DOHH2 (cell line): ENCODE results near the gene STATH.

Experiments
- CTCF ChIP-seq: fragments of 200-600 bp; sonication (generic); IDR thresholded peaks from one replicate; pipeline ENCODE4 v1.5.1; 2014; ENCODE audit warnings: antibody characterized with exemption, mild to moderate bottlenecking, low read depth, low read length; ENCODE audit not compliant: poor library complexity, severe bottlenecking
- EZH2phosphoT487 ChIP-seq: fragments of 200-600 bp; sonication (generic); IDR thresholded peaks from 2 replicates; pipeline ENCODE4 v1.6.1; 2017; ENCODE audit warnings: borderline replicate concordance, mild to moderate bottlenecking, antibody characterized with exemption, low read length, moderate library complexity, mixed read lengths

DNA sequence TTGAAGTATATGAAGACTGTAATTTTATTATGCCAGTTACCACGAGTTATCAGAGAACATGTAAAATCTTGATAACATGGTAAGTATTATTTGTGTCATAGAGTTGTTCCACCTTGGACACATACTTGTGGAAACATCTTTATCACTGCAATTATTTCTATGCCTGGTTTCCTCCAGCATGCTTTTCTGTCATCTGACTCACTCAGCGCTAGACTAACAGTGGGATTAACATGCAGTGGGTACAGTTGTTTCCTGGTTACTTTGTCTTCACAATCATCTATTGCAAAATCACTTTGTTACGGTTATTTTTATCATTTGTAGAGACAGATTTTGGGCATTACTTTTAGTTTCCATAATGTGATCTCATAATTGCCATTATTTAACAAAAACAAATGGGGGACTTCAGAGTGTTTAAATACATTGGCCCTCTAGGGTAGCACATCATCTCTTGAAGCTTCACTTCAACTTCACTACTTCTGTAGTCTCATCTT is at the start of gene STATH:
- TF ChIP-seq CTCF (no peak), EZH2phosphoT487 (no peak)
